ENCODE data around the gene RILPL1.
"Not testable (repeated sequence)": the region's sequence is repeated elsewhere in the genome, so short reads cannot be mapped to it uniquely, and the experiment has no call there.

The RILPL1 gene

GRCh38 chr12:123529686-123530085 is 3.8 kb downstream of the RILPL1 start:
- DNase-seq (ENCODE audit: low read depth): no peak

DNA sequence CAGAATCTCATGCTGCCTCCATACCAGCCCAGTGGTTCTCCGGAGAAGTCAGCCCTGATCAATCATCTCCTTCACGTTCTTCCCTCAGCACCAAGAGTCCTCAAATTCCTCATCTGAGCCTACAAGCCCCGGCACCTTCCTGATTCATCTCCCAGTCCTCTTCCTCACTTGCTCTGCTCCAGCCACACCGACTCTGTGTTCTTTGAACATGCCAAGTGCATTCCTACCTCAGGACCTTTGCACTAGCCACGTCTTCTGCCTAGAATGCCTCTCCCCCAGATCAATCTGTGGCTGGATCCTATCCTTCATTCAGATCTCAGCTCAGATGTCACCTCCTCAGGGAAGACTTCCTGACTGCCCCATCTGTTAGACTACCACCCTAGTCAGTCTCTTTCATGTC is 4.7 kb downstream of the RILPL1 start:
- no peak for DNase-seq (ENCODE audit: low read depth)

GRCh38 chr12:123526542-123527080 is 6.9 kb downstream of the RILPL1 start:
- DNase-seq (ENCODE audit: low read depth): no peak

DNA sequence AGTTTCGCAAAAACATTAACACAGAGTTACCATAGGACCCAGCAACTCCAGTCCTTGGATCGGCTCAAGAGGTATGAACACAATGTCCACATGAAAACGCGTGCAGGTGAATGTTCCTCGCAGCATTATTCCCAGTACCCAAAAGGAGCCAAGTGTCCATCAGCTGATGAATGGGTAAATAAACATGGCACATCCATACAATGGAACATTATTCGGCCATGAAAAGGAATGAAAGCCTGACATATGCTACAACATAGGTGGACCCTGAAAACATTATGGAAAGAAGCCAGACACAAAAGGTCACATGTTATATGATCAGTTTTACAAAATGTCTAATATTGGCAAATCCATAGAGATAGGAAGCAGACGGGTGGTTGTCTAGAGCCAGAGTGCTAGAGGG is 9.1 kb downstream of the RILPL1 start:
- DNase-seq (ENCODE audit: low read depth): no peak

GRCh38 chr12:123523518-123523917 is 10.0 kb downstream of the RILPL1 start:
- DNase-seq (ENCODE audit: low read depth): no peak

DNA sequence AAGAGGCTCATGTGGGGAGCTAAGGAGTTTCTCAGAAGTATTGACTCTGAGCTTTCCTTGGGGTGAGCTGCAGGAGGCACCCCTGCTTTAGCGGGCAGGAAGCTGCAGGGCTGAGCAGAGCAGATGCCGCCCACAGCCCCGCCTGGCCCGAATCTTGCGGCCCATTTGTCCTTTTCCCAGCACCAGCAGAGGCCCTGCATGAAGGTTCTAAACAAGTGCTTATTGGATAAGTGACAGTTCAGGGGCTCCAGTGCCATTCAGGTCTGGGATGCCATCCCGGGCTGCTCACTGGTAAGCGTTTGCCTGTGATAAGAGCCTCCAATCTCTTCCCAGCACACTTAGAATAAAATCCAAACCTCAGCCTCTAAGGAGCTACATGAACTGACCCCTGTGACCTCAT is 11.4 kb downstream of the RILPL1 start:
- DNase-seq (ENCODE audit: low read depth): no peak

DNA sequence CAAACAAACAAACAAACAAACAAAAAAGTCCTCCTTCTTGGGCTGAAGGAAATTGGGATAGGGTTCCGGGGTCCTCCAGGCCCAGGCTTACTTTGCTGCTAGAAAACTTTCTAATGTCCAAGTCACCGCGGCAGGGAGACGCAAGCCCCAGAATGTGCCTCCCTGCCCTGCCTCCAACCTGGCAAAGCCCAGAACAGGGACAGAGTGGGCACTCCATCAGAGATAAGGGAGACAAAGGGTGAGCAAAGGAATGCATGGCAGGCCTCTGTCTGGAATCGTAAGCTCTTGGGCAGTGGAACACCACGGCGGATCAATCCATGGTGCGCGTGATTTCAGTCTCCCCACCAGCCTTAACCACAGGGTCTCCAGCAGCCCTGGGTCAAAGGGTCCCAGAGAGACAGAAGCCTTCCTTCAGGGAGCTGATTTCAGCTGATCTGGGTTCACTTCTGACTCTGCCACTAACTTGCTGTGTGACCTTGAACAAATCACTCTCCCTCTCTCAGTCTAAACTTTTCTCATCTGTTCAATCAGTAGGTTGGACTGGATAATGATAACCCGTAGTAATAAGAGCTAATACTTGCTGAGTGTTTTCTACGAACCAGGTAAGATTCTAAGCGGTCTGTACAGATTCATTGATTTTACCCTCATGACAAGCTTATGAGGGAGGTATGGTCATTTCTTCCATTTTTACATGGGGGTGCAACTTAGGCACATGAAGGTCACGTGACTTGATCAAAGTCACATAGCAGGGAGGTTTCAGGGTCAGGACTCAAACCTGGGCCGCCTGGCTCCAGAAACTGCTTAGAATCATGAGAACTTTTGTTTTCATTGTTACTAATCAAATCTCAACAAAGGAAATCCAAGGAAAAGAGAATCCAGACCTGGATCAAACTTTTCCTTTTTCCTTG is 12.7 kb downstream of the RILPL1 start:
- DNase-seq (ENCODE audit: low read depth): no peak

- DNase-seq (ENCODE audit: low read depth): no peak
Measured at GRCh38 chr12:123519141-123520001, 14.1 kb downstream of the RILPL1 start.

GRCh38 chr12:123516216-123516780 is 17.2 kb downstream of the RILPL1 start:
- no peak for DNase-seq (ENCODE audit: low read depth)

DNA sequence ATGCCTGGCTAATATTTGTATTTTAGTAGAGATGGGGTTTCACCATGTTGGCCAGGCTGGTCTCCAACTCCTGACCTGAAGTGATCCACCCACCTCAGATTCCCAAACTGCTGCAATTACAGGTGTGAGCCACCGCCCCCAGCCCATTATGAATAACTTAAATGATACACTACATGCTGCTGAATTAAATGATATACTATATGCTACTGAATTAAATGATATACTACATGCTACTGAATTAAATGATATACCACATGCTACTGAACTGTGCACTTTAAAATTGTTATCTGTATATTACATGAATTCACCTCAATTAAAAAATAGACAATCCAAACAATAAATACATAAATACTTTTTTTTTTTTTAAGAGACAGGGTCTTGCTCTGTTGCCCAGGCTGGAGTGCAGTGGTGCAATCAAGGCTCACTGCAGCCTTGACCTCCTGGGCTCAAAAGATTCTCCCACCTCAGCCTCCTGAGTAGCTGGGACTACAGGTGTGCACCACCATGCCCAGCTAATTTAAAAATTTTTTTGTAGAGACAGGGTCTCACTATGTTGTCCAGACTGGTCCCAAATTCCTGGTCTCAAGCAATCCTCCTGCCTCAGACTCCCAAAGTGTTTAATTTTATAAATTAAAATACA is 18.8 kb downstream of the RILPL1 start:
- not testable (repeated sequence) for DNase-seq (ENCODE audit: low read depth)

DNA sequence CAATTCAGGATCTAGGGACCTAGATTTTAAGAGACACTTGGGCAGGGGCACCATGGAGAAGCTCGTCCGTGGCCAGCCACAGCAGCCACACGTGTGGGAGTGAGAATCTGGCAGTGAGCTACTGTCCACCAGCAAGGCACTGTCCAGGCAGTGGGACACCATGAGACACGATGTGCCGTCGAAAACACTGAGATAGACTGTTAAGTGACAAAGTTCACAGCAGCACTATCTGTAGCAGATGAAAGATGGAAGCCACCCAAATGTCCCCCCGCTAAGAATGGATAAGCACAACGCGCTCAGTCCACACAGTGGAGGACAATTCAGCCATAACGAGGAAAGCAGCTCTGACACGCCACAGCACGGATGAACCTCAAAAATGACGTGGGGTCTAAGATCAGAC is 19.7 kb downstream of the RILPL1 start:
- DNase-seq (ENCODE audit: low read depth): no peak

- DNase-seq (ENCODE audit: low read depth): no peak
Measured at GRCh38 chr12:123512838-123513665, 20.5 kb downstream of the RILPL1 start.

GRCh38 chr12:123506843-123507236 is 26.7 kb downstream of the RILPL1 start:
- DNase-seq (ENCODE audit: low read depth): no peak

DNA sequence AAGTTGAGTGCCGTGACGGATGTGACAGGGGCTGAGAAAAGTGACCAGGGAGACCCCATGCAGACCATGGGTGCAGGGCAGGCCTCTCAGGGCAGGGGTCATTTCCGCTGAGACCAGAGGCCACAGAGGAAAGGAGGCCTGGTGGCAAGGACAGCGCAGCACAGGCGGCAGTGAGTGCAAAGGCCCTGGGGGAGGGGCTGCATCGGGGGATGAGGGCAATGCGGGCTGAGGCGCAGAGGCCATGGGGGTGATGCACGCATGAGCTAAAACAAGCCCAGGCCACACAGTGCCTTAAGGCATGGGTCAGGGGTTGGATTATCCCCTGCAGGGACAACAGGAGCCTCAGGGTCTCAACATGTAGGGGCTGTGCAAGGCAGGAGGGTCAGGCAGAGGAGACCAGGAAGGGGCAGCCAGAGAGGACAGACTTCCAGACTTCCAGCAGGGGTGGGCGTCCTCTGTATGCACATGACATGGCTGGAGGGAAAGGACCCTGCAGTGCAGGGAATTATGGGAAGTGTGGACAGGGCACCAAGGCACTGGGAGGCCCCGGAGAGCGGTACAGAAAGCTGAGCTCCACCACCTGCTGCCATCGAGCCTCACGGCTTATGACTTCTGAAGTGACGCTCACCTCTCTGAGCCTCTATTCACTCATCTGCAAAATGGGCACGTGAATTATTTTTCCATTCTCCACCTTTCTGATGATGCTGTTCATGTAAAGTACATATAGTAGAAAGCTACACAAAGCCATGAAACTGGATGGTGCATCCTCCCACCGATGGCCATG is 27.3 kb downstream of the RILPL1 start:
- no peak for DNase-seq (ENCODE audit: low read depth)

GRCh38 chr12:123502163-123502704 is 31.3 kb downstream of the RILPL1 start:
- no peak for DNase-seq (ENCODE audit: low read depth)

DNA sequence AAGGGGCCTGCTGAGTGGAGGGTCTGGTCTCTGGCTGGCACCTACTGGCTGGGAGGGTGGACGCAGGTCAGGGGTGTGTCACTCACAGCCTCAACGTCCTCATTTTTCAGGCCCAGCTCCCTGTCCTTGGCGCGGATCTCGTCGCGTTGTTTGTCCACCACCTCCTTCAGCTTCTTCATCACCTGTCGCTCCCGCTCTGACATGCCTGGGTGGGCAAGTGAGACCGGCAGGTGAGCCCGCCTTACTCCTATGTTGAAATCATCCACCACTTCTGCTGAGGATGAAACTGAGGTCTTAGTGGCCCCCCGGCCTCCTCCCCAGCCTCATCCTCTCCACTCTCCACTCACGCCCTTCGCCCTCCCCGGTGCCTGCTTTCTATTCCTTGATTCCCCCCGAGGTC is 34.2 kb downstream of the RILPL1 start:
- no peak for DNase-seq (ENCODE audit: low read depth)

DNA sequence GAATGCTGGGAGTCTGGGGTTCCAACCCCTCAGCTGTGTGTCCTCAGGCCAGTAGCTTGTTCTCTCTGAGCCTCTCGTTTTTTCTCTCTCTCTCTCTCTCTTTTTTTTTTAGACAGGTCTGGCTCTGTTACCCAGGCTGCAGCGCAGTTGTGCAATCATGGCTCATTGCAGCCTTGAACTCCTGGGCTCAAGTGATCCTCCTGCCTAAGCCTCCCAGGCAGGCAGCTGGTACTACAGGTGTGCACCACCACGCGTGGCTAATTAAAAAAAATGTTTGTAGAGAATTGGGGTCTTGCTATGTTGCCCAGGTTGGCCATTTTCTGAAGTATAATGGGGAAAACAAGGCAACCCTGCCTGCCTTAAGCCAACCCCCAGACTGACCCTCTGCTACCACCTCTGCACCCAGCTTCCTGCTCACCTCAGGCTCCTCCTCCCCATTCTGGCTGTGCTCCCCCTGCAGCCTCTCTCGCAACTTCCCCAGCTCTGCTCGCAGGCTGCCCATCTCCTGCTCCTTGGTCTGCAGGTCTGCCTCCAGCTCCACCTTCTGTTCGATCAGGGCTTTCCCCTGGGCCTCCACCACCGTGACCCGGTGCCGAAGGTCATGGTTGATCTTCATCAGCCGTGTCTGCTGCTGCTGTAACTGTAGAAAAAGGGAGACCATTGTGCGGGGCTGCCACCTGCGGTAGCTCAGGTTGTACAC is 35.2 kb downstream of the RILPL1 start:
- DNase-seq (ENCODE audit: low read depth): no peak

- DNase-seq (ENCODE audit: low read depth): no peak
Measured at GRCh38 chr12:123497065-123497464, 36.5 kb downstream of the RILPL1 start.

- DNase-seq (ENCODE audit: low read depth): no peak
Measured at GRCh38 chr12:123494124-123494851, 39.2 kb downstream of the RILPL1 start.

Measured in activated T-cell treated with anti-CD3 and anti-CD28 coated beads for 48 hours (primary cell).